ENCODE results near the gene INSYN2B.

INSYN2B gene

DNA sequence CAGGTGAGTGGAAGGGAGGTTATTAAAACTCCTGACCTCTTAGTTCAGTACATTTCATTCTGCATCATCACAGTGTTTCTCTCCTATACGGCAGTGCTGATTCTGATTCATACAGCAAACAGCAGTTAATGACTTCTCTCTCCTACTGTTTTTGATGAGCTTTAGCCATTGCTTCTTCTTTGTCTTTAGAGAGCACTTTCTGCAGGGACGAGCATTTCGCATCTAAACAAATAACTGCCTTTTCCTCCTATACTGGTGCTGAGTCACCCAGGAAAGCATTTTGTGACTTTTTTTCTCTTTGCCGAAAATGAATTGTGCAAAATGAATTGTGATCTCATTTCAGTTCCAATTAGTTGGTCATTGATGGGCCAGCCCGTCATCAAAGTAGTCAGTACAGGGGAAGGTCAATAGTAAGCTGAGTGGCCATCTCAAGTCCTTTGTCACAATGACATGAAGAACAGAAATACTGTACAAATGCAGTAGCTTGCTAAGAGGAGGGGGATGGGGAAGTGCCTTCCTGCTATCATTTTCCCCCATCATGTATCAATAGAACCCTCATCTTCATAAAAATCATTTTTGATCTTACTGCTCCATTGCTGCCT lies 98.5 kb downstream of the INSYN2B start:
- H3K4me1 ChIP-seq = no peaks in the 10 kb centered on the region
- peaks cover 23% of the 10 kb centered on the region; the same call in 1 of the 2 replicates for H3K36me3 ChIP-seq
- H3K9me3 ChIP-seq = no peaks in the 10 kb centered on the region
- no peaks in the 10 kb centered on the region for H3K27me3 ChIP-seq
- no peak overlapping the region for H3K4me3 ChIP-seq
- no peak for TF ChIP-seq Cebpa-rat (IDR thresholded peaks at IDR 0.05)
- H3K4me2 ChIP-seq = no peak overlapping the region
- no peaks in the 10 kb centered on the region for H4K20me1 ChIP-seq
- no peak overlapping the region for H3K9ac ChIP-seq
- H3K27ac ChIP-seq = no peak overlapping the region

GRCh38 chr5:169880785-169881184 lies 99.5 kb downstream of the INSYN2B start:
- Histone ChIP-seq H3K27me3 (no peaks in the 10 kb centered on the region), H3K27ac (no peak overlapping the region), H3K9ac (no peak overlapping the region), H3K4me1 (no peaks in the 10 kb centered on the region), H3K36me3 (peaks cover 23% of the 10 kb centered on the region; the same call in 1 of the 2 replicates), H3K4me3 (no peak overlapping the region), H3K4me2 (no peak overlapping the region), H4K20me1 (no peaks in the 10 kb centered on the region), H3K9me3 (no peaks in the 10 kb centered on the region)
- no peak for TF ChIP-seq Cebpa-rat (IDR thresholded peaks at IDR 0.05)

- Histone ChIP-seq H3K36me3 (peaks cover 26% of the 10 kb centered on the region; the same call in 1 of the 2 replicates), H3K4me3 (no peak overlapping the region), H3K4me2 (no peak overlapping the region), H3K27me3 (no peaks in the 10 kb centered on the region), H4K20me1 (no peaks in the 10 kb centered on the region), H3K4me1 (no peaks in the 10 kb centered on the region), H3K9ac (no peak overlapping the region), H3K27ac (no peak overlapping the region), H3K9me3 (no peaks in the 10 kb centered on the region)
- no peak for TF ChIP-seq Cebpa-rat (IDR thresholded peaks at IDR 0.05)
These were observed 100.2 kb downstream of the INSYN2B start for GRCh38 chr5:169880012-169880663.

- H3K4me3 ChIP-seq = no peak overlapping the region
- no peaks in the 10 kb centered on the region for H3K4me1 ChIP-seq
- no peak overlapping the region for H3K27ac ChIP-seq
- H4K20me1 ChIP-seq = no peaks in the 10 kb centered on the region
- H3K4me2 ChIP-seq = no peak overlapping the region
- H3K9ac ChIP-seq = no peak overlapping the region
- no peak for TF ChIP-seq Cebpa-rat (IDR thresholded peaks at IDR 0.05)
- H3K27me3 ChIP-seq = no peaks in the 10 kb centered on the region
- peaks cover 12% of the 10 kb centered on the region; the same call in 1 of the 2 replicates for H3K36me3 ChIP-seq
- H3K9me3 ChIP-seq = no peaks in the 10 kb centered on the region
These were observed 103.9 kb downstream of the INSYN2B start for GRCh38 chr5:169876386-169876785.

- no peak overlapping the region for H3K4me2 ChIP-seq
- no peak for TF ChIP-seq Cebpa-rat (IDR thresholded peaks at IDR 0.05)
- H3K4me3 ChIP-seq = no peak overlapping the region
- no peak overlapping the region for H3K9ac ChIP-seq
- H3K4me1 ChIP-seq = no peaks in the 10 kb centered on the region
- no peaks in the 10 kb centered on the region for H3K9me3 ChIP-seq
- H3K27ac ChIP-seq = no peak overlapping the region
- no peaks in the 10 kb centered on the region for H3K27me3 ChIP-seq
- peaks cover 12% of the 10 kb centered on the region; the same call in 1 of the 2 replicates for H3K36me3 ChIP-seq
- H4K20me1 ChIP-seq = no peaks in the 10 kb centered on the region
These were observed 104.6 kb downstream of the INSYN2B start for GRCh38 chr5:169875731-169876130.

DNA sequence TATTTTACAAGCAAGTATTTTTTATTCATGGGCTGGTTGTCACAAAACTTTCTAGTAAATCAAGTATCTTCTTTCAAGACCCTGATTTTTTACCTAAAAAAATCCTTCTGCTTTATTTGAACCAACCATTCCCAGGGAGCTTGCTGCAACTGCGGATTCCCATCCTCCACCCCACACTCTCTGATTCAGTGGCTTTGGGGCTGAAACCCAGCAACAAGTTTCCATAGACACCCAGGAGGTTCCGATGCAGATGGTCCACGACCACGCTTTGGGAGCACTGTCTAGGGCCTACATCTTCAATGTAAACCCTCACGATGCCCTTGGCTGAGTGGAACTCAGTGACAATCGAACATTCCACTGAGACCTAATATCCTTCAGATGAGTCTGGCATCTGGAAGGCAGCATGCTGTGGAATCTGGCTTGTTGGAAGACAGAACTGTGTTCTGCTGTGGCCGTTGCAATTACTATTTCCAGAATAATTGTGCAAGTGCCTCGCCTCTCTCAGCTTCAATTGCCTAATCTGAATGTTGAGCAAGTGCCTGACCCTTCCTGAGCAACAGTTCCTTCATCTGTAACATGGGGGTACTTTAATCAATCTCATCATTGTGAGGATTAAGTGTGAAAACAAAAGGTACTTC lies 105.1 kb downstream of the INSYN2B start:
- no peak for TF ChIP-seq Cebpa-rat (IDR thresholded peaks at IDR 0.05)
- H3K9me3 ChIP-seq = no peaks in the 10 kb centered on the region
- no peaks in the 10 kb centered on the region for H3K4me1 ChIP-seq
- H3K4me2 ChIP-seq = no peak overlapping the region
- no peak overlapping the region for H3K9ac ChIP-seq
- H4K20me1 ChIP-seq = no peaks in the 10 kb centered on the region
- no peaks in the 10 kb centered on the region for H3K27me3 ChIP-seq
- H3K4me3 ChIP-seq = no peak overlapping the region
- peaks cover 12% of the 10 kb centered on the region; the same call in 1 of the 2 replicates for H3K36me3 ChIP-seq
- no peak overlapping the region for H3K27ac ChIP-seq

DNA sequence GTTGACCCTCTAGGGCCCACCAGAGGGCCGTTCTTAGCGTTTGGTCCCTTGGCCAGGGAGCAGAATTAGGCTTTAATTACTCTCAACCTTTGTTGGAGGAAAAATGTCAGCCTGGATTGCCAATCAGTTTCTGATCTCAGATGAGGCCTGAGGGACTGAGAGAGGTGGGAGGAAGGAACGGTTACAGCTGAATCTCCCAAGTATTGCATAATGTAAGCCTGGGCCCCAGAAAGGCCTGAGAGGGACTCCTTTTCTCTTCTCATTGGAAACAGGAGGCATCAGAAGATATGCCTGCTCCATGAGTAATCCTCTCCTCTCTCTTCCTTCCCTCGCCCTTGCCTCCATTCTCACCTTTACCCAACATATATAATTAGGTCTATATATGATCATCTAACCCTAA lies 105.7 kb downstream of the INSYN2B start:
- no peak overlapping the region for H3K27ac ChIP-seq
- H4K20me1 ChIP-seq = no peaks in the 10 kb centered on the region
- no peak overlapping the region for H3K4me2 ChIP-seq
- no peak for TF ChIP-seq Cebpa-rat (IDR thresholded peaks at IDR 0.05)
- no peak overlapping the region for H3K4me3 ChIP-seq
- H3K9me3 ChIP-seq = no peaks in the 10 kb centered on the region
- H3K27me3 ChIP-seq = no peaks in the 10 kb centered on the region
- H3K36me3 ChIP-seq = peaks cover 12% of the 10 kb centered on the region; the same call in 1 of the 2 replicates
- H3K9ac ChIP-seq = no peak overlapping the region
- H3K4me1 ChIP-seq = no peaks in the 10 kb centered on the region

GRCh38 chr5:169873642-169874041 lies 106.7 kb downstream of the INSYN2B start:
- no peaks in the 10 kb centered on the region for H3K9me3 ChIP-seq
- H3K27ac ChIP-seq = no peak overlapping the region
- H3K27me3 ChIP-seq = no peaks in the 10 kb centered on the region
- H4K20me1 ChIP-seq = no peaks in the 10 kb centered on the region
- H3K36me3 ChIP-seq = peaks cover 13% of the 10 kb centered on the region; the same call in 1 of the 2 replicates
- H3K4me3 ChIP-seq = no peak overlapping the region
- H3K4me1 ChIP-seq = no peaks in the 10 kb centered on the region
- TF ChIP-seq Cebpa-rat (IDR thresholded peaks at IDR 0.05) = no peak
- H3K9ac ChIP-seq = no peak overlapping the region
- no peak overlapping the region for H3K4me2 ChIP-seq

GRCh38 chr5:169871826-169872490 lies 108.3 kb downstream of the INSYN2B start:
- H3K27me3 ChIP-seq = no peaks in the 10 kb centered on the region
- no peaks in the 10 kb centered on the region for H4K20me1 ChIP-seq
- no peak overlapping the region for H3K4me3 ChIP-seq
- no peak overlapping the region for H3K9ac ChIP-seq
- peaks cover 23% of the 10 kb centered on the region; the same call in 1 of the 2 replicates for H3K36me3 ChIP-seq
- no peaks in the 10 kb centered on the region for H3K9me3 ChIP-seq
- no peak overlapping the region for H3K27ac ChIP-seq
- no peak overlapping the region for H3K4me2 ChIP-seq
- H3K4me1 ChIP-seq = no peaks in the 10 kb centered on the region
- TF ChIP-seq Cebpa-rat (IDR thresholded peaks at IDR 0.05) = no peak

DNA sequence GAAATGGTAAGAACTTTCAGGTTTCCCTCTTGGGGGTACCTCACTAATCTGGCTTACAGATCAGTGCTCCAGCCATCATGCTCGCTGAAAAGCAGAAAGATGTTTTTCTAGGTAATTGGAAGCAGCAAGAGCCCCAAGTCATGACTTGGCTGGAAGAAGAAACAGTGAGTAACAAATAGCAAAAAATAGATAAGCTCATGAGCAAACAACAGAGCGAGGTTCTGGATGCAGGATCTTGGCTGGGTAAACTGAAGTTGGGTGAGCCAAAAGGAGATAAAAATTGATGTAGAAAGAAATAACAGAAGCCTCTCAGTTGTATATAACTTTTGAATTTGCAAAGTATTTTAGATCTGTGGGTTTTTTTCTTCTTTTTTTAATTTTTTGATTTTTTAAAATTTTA lies 110.1 kb downstream of the INSYN2B start:
- Histone ChIP-seq H3K9me3 (no peaks in the 10 kb centered on the region), H4K20me1 (no peaks in the 10 kb centered on the region), H3K36me3 (peaks cover 29% of the 10 kb centered on the region; the same call in 1 of the 2 replicates), H3K9ac (no peak overlapping the region), H3K27ac (no peak overlapping the region), H3K27me3 (no peaks in the 10 kb centered on the region), H3K4me2 (no peak overlapping the region), H3K4me3 (no peak overlapping the region), H3K4me1 (no peaks in the 10 kb centered on the region)
- no peak for TF ChIP-seq Cebpa-rat (IDR thresholded peaks at IDR 0.05)
